GM18909 (cell line): Measurements from ENCODE around the gene SOWAHB.
A peak's percentile ranks its signal among the peaks of the same experiment; 100 is the strongest.

ENCODE experiments used
- ATAC-seq: cut with Tn5 transposase; IDR thresholded peaks from one replicate; pipeline ENCODE4 v1.9.1; 2021; ENCODE audit warnings: mild to moderate bottlenecking; ENCODE audit not compliant: unreplicated experiment, poor library complexity

Gene SOWAHB, protein sequence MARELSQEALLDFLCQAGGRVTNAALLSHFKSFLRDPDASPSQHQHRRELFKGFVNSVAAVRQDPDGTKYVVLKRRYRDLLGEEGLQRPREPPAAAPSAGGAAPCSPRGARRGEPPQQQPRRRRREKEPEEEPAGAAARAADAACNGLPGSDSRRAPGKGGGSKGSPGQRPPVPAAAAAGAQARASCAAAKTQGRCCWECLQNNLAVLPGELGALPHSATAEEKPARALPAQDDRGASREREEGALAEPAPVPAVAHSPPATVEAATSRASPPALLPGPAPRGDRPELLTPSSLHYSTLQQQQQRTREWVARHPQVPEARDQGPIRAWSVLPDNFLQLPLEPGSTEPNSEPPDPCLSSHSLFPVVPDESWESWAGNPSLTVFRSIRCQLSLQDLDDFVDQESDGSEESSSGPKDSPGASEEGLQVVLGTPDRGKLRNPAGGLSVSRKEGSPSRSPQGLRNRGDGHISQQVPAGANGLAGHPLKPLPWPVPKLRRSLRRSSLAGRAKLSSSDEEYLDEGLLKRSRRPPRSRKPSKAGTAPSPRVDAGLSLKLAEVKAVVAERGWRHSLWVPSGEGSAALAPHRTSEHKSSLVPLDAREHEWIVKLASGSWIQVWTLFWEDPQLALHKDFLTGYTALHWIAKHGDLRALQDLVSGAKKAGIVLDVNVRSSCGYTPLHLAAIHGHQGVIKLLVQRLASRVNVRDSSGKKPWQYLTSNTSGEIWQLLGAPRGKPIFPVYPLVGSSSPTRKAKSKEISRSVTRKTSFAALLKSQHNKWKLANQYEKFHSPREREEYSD

GRCh38 chr4:76897536-76898384, at the start of gene SOWAHB:
SOWAHB (minus strand) TSS chr4:76898144; CDS start chr4:76897849, 295 bp downstream.
- ATAC-seq = peak; percentile 50

DNA sequence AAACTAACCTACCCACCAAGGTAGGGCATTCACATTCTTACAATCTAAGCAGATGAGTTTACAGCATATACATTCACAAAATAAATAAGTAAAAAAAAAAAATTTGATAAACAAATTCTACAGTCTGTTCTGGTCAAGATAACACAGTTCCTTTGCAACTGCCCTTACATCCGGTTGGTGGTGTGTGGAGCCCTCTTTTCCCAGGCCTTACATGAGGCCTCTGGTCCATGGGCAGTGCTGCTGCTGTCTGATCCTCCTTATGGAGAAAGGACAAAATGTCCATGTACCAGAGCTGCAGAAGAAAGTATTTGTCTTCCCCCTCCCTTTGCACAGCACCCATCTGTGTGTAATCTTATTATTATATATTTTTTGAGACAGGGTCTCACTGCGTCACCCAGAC, 49.4 kb upstream of the SOWAHB start:
- no peak for ATAC-seq

DNA sequence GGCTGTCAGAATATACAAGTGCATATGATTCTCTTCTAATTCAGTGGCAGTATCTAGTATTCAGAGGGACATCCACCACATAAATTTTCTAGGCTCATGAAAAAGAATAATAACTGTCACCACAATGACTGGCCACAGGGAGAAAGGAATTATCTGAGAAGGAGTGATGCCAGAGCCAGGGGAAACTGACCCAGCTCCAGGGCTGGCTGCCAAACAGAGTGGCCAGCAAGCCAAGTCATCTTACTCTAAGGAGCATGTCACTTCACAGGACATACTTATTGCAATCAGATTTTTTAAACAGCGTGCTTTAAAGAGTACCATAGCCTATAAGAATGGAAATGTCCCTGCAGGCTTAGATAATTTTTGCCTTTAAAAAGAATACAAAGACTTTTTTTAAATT, 45.8 kb upstream of the SOWAHB start:
- ATAC-seq = no peak

GRCh38 chr4:76943129-76943620, 45.2 kb upstream of the SOWAHB start:
- ATAC-seq = no peak

- ATAC-seq = no peak
These were observed 41.2 kb upstream of the SOWAHB start for GRCh38 chr4:76939184-76939583.

DNA sequence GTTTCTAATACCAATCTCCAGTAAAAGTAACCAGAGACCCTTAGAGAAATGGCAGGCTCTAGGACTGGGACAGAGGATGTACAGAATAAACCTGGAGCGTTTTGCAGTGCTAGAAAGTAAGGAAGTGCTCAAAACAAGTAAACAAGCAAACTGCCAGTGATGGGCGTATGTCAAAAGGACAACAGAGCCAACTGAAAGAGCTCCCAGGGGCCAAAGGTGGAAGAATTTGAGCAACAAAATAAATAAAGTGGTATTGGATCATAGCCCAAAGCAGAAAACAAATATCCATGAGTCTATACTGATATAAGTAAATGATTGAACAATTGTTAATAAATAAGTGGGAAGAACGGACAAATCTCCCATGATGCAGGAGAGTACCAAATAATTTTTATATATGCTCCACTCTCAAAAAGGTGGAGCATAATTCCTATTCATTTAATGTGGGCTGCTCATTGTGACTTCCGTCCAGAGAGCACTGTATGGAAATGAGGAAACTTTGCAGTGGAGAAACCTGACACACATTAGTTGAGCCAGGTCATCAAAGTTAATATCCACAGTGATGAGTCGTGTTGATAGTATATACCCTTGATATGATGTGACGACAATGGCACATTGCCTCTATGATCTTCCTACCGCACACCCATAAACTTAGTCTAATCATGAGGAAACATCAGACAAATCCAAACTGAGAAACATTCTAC, 33.8 kb upstream of the SOWAHB start:
- ATAC-seq = no peak

DNA sequence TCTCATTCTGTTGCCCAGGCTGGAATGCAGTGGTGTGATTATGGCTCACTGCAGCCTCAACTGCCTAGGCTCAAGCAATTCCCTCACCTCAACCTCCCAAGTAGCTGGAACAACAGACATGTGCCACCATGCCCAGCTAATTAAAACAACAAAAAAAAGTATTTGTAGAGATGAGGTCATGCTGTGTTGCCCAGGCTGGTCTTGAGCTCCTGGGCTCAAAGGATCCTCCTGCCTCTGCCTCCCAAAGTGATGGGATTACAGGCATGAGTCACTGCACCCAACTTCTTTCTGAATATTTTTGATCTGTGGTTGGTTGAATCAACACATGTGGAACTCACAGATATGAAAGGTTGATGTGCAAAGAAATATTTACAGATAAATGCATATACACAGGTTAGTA, 33.1 kb upstream of the SOWAHB start:
- ATAC-seq = no peak

GRCh38 chr4:76930685-76931084, 32.7 kb upstream of the SOWAHB start:
- no peak for ATAC-seq

DNA sequence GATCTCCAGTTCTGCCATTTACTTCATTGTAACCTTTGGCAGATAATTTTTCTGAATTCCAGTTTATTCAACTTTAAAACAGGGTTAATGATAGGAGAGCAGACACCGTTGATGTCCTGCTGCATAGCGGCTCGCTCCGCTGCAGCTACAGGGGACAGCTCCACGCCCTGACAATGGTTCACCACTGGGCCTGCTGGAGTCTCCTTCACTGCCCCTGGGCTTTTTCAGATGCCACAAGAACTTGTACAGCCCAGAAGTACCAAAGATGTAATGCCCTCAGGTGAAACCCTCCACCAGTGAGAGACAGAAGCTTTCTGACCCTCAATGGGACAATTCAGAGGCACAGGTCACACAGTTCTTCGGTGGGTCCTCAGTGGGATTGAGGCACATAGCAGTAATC, 28.9 kb upstream of the SOWAHB start:
- no peak for ATAC-seq

DNA sequence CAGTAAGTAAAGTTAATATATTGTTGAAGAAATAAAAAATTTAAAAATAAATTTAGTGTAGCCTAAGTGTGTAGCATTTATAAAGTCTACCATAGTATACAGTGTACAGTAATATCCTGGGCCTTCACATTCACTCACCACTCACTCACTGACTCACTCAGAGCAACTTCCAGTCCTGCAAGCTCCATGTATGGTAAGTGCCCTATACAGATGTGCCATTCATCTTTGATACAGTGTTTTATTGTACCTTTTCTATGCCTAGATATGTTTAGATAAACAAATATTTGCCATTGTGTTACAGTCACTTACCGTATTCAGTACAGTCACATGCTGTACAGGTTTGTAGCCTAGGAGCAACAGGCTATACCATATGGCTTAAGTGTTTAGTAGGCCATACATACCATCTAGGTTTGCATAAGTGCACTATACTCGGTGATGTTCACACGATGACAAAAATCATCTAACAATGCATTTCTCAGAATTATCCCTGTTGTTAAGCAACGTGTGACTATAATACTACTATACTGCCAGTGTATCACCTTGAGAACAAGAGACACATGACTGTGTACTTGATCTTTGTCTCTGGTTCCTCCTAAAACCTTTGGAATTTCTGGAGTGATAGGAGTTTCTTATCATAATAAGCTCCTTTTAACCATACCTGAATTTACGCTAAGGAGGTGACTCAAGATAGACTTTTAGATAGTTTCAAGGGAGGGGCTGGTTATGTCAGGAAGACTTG, 25.8 kb upstream of the SOWAHB start:
- ATAC-seq = no peak

- no peak for ATAC-seq
These were observed 22.8 kb upstream of the SOWAHB start for GRCh38 chr4:76920715-76921114.

- no peak for ATAC-seq
These were observed 11.8 kb upstream of the SOWAHB start for GRCh38 chr4:76909711-76910110.

GRCh38 chr4:76905521-76905920, 7.6 kb upstream of the SOWAHB start:
- no peak for ATAC-seq

- ATAC-seq = no peak
These were observed 6.8 kb upstream of the SOWAHB start for GRCh38 chr4:76904646-76905190.

- no peak for ATAC-seq
These were observed 4.4 kb upstream of the SOWAHB start for GRCh38 chr4:76902233-76902890.

GRCh38 chr4:76898949-76899645, 1.2 kb upstream of the SOWAHB start:
- ATAC-seq = no peak

DNA sequence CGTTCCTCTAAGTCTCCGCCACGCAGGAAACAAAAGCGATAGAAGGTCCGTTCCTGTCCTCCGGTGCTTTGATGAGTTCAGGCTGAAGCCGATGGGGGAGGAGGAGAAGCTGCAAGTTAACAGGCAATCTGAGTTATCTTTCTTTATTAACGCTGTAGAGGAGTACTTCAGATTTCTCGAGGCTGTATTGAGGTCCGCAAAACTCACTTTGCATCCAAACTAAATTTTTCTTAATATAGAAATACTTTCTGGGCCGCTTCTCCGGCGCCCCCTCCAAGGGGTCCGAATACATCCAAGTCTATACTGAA, 395 bp upstream of the SOWAHB start:
- ATAC-seq = no peak
